HG02610 (cell line): ENCODE measurements around the gene PTGFRN.

Source experiments
- ATAC-seq: cut with Tn5 transposase; IDR thresholded peaks from one replicate; pipeline ENCODE4 v1.9.1; 2021; ENCODE audit warnings: mild to moderate bottlenecking, moderate library complexity; ENCODE audit not compliant: unreplicated experiment

The PTGFRN gene

GRCh38 chr1:117029685-117030084 is 120.0 kb downstream of the PTGFRN start:
- ATAC-seq, result no peak

GRCh38 chr1:117030271-117030877 is 120.7 kb downstream of the PTGFRN start:
- ATAC-seq, result no peak

- ATAC-seq, result no peak
Observed at GRCh38 chr1:117032266-117032665, 122.5 kb downstream of the PTGFRN start.

- no peak for ATAC-seq
Observed at GRCh38 chr1:117032681-117033539, 123.2 kb downstream of the PTGFRN start.

GRCh38 chr1:117033772-117034171 is 124.1 kb downstream of the PTGFRN start:
- ATAC-seq, result no peak

GRCh38 chr1:117034791-117035290 is 125.1 kb downstream of the PTGFRN start:
- no peak for ATAC-seq

- no peak for ATAC-seq
Observed at GRCh38 chr1:117036018-117036461, 126.3 kb downstream of the PTGFRN start.

GRCh38 chr1:117037802-117038201 is 128.1 kb downstream of the PTGFRN start:
- no peak for ATAC-seq

GRCh38 chr1:117038236-117038635 is 128.5 kb downstream of the PTGFRN start:
- no peak for ATAC-seq
